NCI-H1694 treated with DMSO at 0.1 percent for 48 hours (cell line): ENCODE results near the gene BAIAP2L1.

ENCODE experiments used
- DNase-seq: peaks from one replicate; lab custom pipeline; 2025; lab: John Stamatoyannopoulos, UW

The BAIAP2L1 gene

GRCh38 chr7:98276241-98276761, 124.6 kb downstream of the BAIAP2L1 start:
- DNase-seq: no peak

- DNase-seq: no peak
Measured at GRCh38 chr7:98267303-98267702, 133.6 kb downstream of the BAIAP2L1 start.

GRCh38 chr7:98266840-98267239, 134.1 kb downstream of the BAIAP2L1 start:
- no peak for DNase-seq

DNA sequence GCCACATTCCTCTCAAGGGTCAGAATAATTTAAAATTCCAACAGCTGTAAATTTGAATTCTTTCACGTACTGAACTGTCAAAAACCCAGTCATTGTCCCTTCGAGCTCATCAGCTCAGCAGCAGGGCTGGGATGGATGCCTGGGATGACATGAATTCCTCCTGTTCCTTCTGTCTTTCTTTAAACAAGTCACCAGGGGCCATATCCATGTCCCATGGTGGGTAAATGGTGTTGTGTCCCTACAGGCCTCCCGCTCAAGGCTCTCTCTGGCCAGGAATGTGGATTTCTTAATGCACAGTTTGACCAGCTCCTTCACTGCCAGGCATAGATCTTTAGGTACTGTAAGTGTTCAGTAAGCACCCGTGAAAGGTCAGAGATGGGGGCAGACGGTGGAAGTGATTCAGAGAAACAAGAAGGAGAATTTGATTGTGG, 135.0 kb downstream of the BAIAP2L1 start:
- no peak for DNase-seq

- no peak for DNase-seq
Measured at GRCh38 chr7:98257701-98258100, 143.2 kb downstream of the BAIAP2L1 start.

DNA sequence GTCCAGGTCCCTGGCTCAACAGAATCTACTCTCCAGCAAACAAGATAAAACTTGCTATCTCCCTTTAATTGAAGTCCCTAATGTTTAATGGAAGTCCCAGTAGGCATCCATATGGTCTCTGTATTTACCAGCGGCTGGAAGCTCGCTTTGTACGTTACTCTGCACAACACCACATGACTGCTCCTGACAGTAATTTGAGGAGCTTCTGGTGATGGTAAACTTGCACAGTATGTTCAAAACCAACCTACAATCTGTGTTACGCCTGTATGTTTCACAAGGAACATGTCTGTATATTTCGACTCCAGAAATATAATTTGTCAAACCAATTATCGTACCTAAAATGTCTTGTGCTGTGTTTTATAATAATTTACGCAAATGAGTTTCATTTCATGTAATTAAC, 144.5 kb downstream of the BAIAP2L1 start:
- DNase-seq: peak; percentile 93

DNA sequence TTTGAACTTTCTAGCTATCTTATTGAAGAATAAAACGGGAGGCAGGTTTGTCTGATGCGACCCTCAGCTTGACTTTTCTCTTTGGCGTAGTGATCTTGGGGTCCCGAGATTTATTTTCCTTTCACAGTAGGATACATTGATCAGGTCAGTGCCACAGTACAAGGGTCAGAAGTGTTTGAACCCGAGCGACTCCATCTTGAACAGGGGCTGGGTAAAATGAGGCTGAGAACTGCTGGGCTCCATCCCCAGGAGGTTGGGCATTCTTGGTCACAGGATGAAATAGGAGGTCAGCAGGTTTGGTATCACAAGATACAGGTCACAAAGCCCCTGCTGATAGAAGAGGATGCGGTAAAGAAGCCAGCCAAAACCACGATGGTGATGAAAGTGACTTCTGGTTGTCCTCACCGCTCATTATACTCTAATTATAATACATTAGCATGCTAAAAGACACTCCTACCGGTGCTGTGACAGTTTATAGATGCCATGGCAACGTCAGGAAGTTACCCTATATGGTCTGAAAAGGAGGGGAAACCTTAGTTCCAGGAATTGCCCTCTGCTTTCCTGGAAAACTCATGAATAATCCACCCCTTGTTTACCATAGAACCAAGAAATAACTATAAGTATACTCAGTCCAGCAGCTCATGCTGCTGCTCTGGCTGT, 145.8 kb downstream of the BAIAP2L1 start:
- no peak for DNase-seq

- DNase-seq: no peak
Measured at GRCh38 chr7:98254516-98254915, 146.4 kb downstream of the BAIAP2L1 start.

- DNase-seq: no peak
Measured at GRCh38 chr7:98252425-98253054, 148.3 kb downstream of the BAIAP2L1 start.

GRCh38 chr7:98251601-98252424, 149.1 kb downstream of the BAIAP2L1 start, which contains the start of gene TECPR1:
Gene TECPR1, minus strand, starts transcription at chr7:98252232. Its CDS starts 6,086 bp downstream, at chr7:98246146.
- DNase-seq: peak; percentile 95

GRCh38 chr7:98251231-98251600, 149.7 kb downstream of the BAIAP2L1 start:
- no peak for DNase-seq

DNA sequence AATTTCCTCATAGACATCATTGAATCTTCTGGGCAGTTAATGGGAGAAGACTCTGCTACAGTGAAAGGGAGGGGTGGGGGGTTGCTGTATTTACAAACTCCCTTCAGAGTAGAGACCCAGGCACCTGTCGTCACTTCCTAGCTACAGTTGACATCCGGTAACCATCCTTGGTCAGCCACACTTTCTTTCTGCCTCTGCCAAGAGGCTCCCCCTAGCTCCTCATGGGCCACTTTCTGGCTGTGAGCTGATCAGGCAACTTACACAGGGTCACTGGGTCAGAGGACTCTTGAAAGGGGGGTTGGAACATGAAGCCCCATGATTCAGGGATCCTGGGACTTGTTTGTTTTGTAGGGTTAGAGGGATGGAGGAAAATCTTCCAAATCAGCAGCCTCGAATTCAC, 150.1 kb downstream of the BAIAP2L1 start:
- DNase-seq: no peak

DNA sequence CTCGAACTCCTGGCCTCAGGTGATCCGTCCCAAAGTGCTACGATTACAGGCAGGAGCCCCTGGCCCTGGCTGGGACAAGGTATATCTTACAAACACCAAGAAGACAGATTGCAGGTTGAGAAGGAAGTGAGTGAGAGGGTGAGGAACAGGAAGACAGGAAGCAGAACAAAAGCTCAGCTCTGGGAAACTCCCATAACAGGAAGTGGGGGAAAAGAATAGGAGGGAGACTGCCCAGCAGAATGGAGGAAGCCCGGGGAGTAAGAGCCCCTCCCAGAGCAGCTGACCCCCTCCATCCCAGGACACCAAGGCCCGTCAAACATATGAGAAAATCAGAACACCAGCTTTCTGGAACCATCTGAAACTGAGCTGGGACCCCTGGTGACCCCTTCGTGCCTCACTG, 151.8 kb downstream of the BAIAP2L1 start:
- DNase-seq: no peak

- no peak for DNase-seq
Measured at GRCh38 chr7:98248156-98248555, 152.7 kb downstream of the BAIAP2L1 start.

GRCh38 chr7:98244871-98245270, 156.0 kb downstream of the BAIAP2L1 start:
- DNase-seq: no peak

GRCh38 chr7:98242934-98243333, 158.0 kb downstream of the BAIAP2L1 start:
- DNase-seq: no peak

DNA sequence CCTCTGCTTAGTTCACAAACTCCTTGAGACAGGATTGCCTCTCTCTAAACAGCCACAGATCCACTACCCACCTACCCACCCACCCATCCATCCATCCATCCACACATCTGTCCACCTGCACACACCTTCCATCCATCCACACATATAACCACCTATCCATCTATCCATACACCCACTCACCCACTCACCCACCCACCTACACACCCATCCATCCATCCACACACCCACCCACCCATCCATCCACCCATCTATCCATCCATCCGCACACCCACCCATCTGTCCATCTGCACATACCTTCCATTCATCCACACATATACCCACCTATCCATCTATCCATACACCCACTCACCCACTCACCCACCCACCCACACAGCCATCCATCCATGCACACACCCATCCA, 158.5 kb downstream of the BAIAP2L1 start:
- no peak for DNase-seq

- no peak for DNase-seq
Measured at GRCh38 chr7:98241674-98242241, 159.1 kb downstream of the BAIAP2L1 start.
